Measurements from ENCODE around the gene NSUN2.

- no peak for TF ChIP-seq MAX (IDR thresholded peaks at IDR 0.05)
- TF ChIP-seq CHD2 (IDR thresholded peaks at IDR 0.05; ENCODE audit: low read length, partially characterized antibody): no peak
- TF ChIP-seq MAZ (IDR thresholded peaks at IDR 0.05; ENCODE audit: borderline replicate concordance, low read depth, low read length): no peak
Measured at GRCh38 chr5:6585939-6586646, 46.8 kb downstream of the NSUN2 start.
